H1 (cell line): ENCODE data around the gene AMN. TPM values are rescaled to one million over a fixed set of nuclear protein-coding genes. Genes with fewer than 3 reads are reported as not detected.

ENCODE experiments used
- CTCF ChIA-PET: fragments of 300-600 bp; sonication (Branson Sonifier 250); formaldehyde crosslinking; loops from one replicate; lab custom pipeline; 2021; ENCODE audit not compliant: partially characterized antibody; lab: Charles Lee
- POLR2A ChIA-PET: fragments of 300-600 bp; sonication (Branson Sonifier 250); formaldehyde crosslinking; loops from one replicate; lab custom pipeline; 2021; ENCODE audit warnings: inconsistent platforms; ENCODE audit not compliant: partially characterized antibody; lab: Charles Lee
- DNase-seq, 2 experiments: peaks; one replicate each; pipeline versions ENCODE4 v3.0.0 to v3.0.0-alpha.2; 2010 to 2022; ENCODE audit warnings: low spot score in 2 of 2, low read depth in 1 of 2, mixed read lengths in 1 of 2
- FAIRE-seq: peaks from 2 replicates; lab custom pipeline; 2011; peaks lifted over from hg19 to GRCh38; lab: Jason Lieb, UNC
- H2AFZ ChIP-seq: 2 replicates; pipeline ENCODE4 v1.8.1; 2012; ENCODE audit warnings: low read length, inconsistent platforms
- H2AK5ac ChIP-seq: 2 replicates; pipeline ENCODE4 v1.6.1; 2013; ENCODE audit warnings: low read depth, low read length
- H2BK120ac ChIP-seq: replicated peaks from 2 replicates; pipeline ENCODE3; 2013; ENCODE audit warnings: low read depth, low read length, inconsistent platforms
- H2BK12ac ChIP-seq: 2 replicates; pipeline ENCODE4 v1.6.1; 2013; ENCODE audit warnings: low read depth, low read length
- H2BK15ac ChIP-seq: 2 replicates; pipeline ENCODE4 v1.6.1; 2013; ENCODE audit warnings: low read length
- H2BK20ac ChIP-seq: 2 replicates; pipeline ENCODE4 v1.6.1; 2013; ENCODE audit warnings: low read length
- H2BK5ac ChIP-seq: 2 replicates; pipeline ENCODE4 v1.6.1; 2013; ENCODE audit warnings: low read depth, low read length
- H3K14ac ChIP-seq: 2 replicates; pipeline ENCODE4 v1.6.1; 2013; ENCODE audit warnings: inconsistent platforms; ENCODE audit not compliant: insufficient read length
- H3K18ac ChIP-seq: 2 replicates; pipeline ENCODE4 v1.6.1; 2013; ENCODE audit warnings: low read length; ENCODE audit errors: extremely low read depth
- H3K23ac ChIP-seq: 2 replicates; pipeline ENCODE4 v1.6.1; 2013; ENCODE audit warnings: inconsistent platforms; ENCODE audit not compliant: insufficient read length
- H3K23me2 ChIP-seq: 2 replicates; pipeline ENCODE4 v1.6.1; 2013; ENCODE audit warnings: low read depth, low read length
- H3K27ac ChIP-seq: 2 replicates; pipeline ENCODE4 v1.6.1; 2011; ENCODE audit warnings: low read depth, low read length, inconsistent platforms
- H3K27me3 ChIP-seq, 4 experiments: replicated peaks in 1 of 4; 1 replicate in 1 of 4; 2 replicates in 3 of 4; pipeline versions ENCODE4 v1.6.1 to v1.8.1; 2011 to 2013; ENCODE audit warnings: low read length in 3 of 4, mild to moderate bottlenecking in 3 of 4, inconsistent platforms in 2 of 4, mixed read lengths in 2 of 4, moderate library complexity in 1 of 4; ENCODE audit not compliant: control insufficient read depth in 3 of 4, insufficient read depth in 3 of 4; ENCODE audit errors: extremely low read depth in 1 of 4
- H3K36me3 ChIP-seq, 4 experiments: 2 replicates each; pipeline versions ENCODE4 v1.6.1 to v1.8.1; 2011 to 2013; ENCODE audit warnings: mild to moderate bottlenecking in 4 of 4, low read length in 3 of 4, moderate library complexity in 2 of 4, control low read depth in 1 of 4, inconsistent platforms in 1 of 4; ENCODE audit not compliant: insufficient read depth in 4 of 4, control insufficient read depth in 2 of 4
- H3K4ac ChIP-seq: replicated peaks from 2 replicates; pipeline ENCODE3; 2013; ENCODE audit warnings: low read length, low read depth, mixed read lengths, inconsistent platforms; ENCODE audit not compliant: insufficient read length
- H3K4me1 ChIP-seq, 4 experiments: replicated peaks in 1 of 4; 1 replicate in 1 of 4; 2 replicates in 3 of 4; pipeline versions ENCODE4 v1.6.1 to v1.8.1; 2011 to 2013; ENCODE audit warnings: low read length in 3 of 4, inconsistent platforms in 2 of 4, mixed read lengths in 1 of 4; ENCODE audit not compliant: insufficient read depth in 4 of 4, control insufficient read depth in 3 of 4
- H3K4me2 ChIP-seq, 2 experiments: 2 replicates each; pipeline versions ENCODE4 v1.6.1 to v1.8.1; 2011 to 2013; ENCODE audit warnings: low read depth in 2 of 2, low read length in 2 of 2, control low read depth in 1 of 2, inconsistent platforms in 1 of 2, mild to moderate bottlenecking in 1 of 2; ENCODE audit not compliant: insufficient read depth in 1 of 2
- H3K4me3 ChIP-seq, 4 experiments: fragments of 200-600, 300-600 bp in 1 of 4; sonication (generic), shearing (Covaris generic), sonication (Bioruptor Twin) in 1 of 4; 2 replicates each; pipeline versions ENCODE4 v1.5.1 to v1.8.1; 2011 to 2016; ENCODE audit warnings: low read length in 4 of 4, low read depth in 3 of 4, control low read depth in 2 of 4, inconsistent platforms in 2 of 4, mild to moderate bottlenecking in 2 of 4, mixed read lengths in 1 of 4, moderate library complexity in 1 of 4; ENCODE audit not compliant: insufficient read depth in 2 of 4; ENCODE audit errors: extremely low read depth in 1 of 4
- H3K56ac ChIP-seq: replicated peaks from 2 replicates; pipeline ENCODE3; 2013; ENCODE audit warnings: low read depth, mild to moderate bottlenecking, mixed read lengths, low read length, inconsistent platforms; ENCODE audit not compliant: insufficient read length
- H3K79me1 ChIP-seq: 2 replicates; pipeline ENCODE4 v1.6.1; 2013; ENCODE audit warnings: low read depth, low read length, control low read depth
- H3K79me2 ChIP-seq, 2 experiments: 2 replicates each; pipeline versions ENCODE4 v1.6.1 to v1.8.1; 2012 to 2013; ENCODE audit warnings: low read length in 2 of 2, mild to moderate bottlenecking in 2 of 2, inconsistent platforms in 1 of 2; ENCODE audit not compliant: insufficient read depth in 2 of 2, control insufficient read depth in 1 of 2
- H3K9ac ChIP-seq, 4 experiments: replicated peaks in 1 of 4; 1 replicate in 1 of 4; 2 replicates in 3 of 4; pipeline versions ENCODE4 v1.6.1 to v1.8.1; 2011 to 2013; ENCODE audit warnings: low read depth in 3 of 4, low read length in 3 of 4, control low read depth in 2 of 4, mild to moderate bottlenecking in 2 of 4, moderate library complexity in 2 of 4, inconsistent platforms in 1 of 4; ENCODE audit errors: extremely low read depth in 1 of 4
- H3K9me3 ChIP-seq, 2 experiments: 2 replicates each; pipeline versions ENCODE4 v1.6.1 to v1.8.1; 2012 to 2013; ENCODE audit warnings: mild to moderate bottlenecking in 2 of 2, moderate library complexity in 2 of 2, control low read depth in 1 of 2, inconsistent platforms in 1 of 2, low read depth in 1 of 2, low read length in 1 of 2, mixed read lengths in 1 of 2; ENCODE audit not compliant: insufficient read depth in 2 of 2
- H4K20me1 ChIP-seq, 2 experiments: replicated peaks in 1 of 2; 2 replicates each; pipeline versions ENCODE3 to v1.8.1; 2011 to 2013; ENCODE audit warnings: inconsistent platforms in 2 of 2, low read length in 2 of 2, mild to moderate bottlenecking in 1 of 2; ENCODE audit not compliant: insufficient read depth in 2 of 2, control insufficient read depth in 1 of 2
- H4K5ac ChIP-seq: 2 replicates; pipeline ENCODE4 v1.6.1; 2013; ENCODE audit warnings: low read length, low read depth, mixed read lengths, inconsistent platforms; ENCODE audit not compliant: insufficient read length
- H4K8ac ChIP-seq: 2 replicates; pipeline ENCODE4 v1.8.0; 2013; ENCODE audit warnings: mild to moderate bottlenecking, moderate library complexity, low read length, inconsistent platforms; ENCODE audit not compliant: insufficient read depth; ENCODE audit errors: extremely low read depth
- H4K91ac ChIP-seq: replicated peaks from 2 replicates; pipeline ENCODE3; 2013; ENCODE audit warnings: low read length, mixed read lengths, inconsistent platforms; ENCODE audit not compliant: insufficient read length
- BACH1 ChIP-seq: IDR thresholded peaks from 2 replicates; pipeline ENCODE4 v1.6.1; 2012; ENCODE audit warnings: low read length, improper control_type of control experiment
- EP300 ChIP-seq, 2 experiments: IDR thresholded peaks; 1 replicate in 1 of 2; 2 replicates in 1 of 2; pipeline ENCODE4 v1.6.1; 2011 to 2012; ENCODE audit warnings: low read depth in 2 of 2, low read length in 2 of 2, mild to moderate bottlenecking in 2 of 2, borderline replicate concordance in 1 of 2, inconsistent platforms in 1 of 2, moderate library complexity in 1 of 2
- KDM4A ChIP-seq: IDR thresholded peaks from one replicate; pipeline ENCODE4 v1.7.1; 2012; ENCODE audit warnings: low read depth, mild to moderate bottlenecking, moderate library complexity, low read length, inconsistent platforms; ENCODE audit not compliant: severe bottlenecking
- MAX ChIP-seq: IDR thresholded peaks from 2 replicates; pipeline ENCODE4 v1.6.1; 2012; ENCODE audit warnings: inconsistent platforms
- POU5F1 ChIP-seq: IDR thresholded peaks from 2 replicates; pipeline ENCODE4 v1.6.1; 2011; ENCODE audit warnings: low read depth, mild to moderate bottlenecking, low read length, moderate library complexity
- RBBP5 ChIP-seq: IDR thresholded peaks from 2 replicates; pipeline ENCODE4 v1.7.1; 2012; ENCODE audit warnings: low read depth, mild to moderate bottlenecking, inconsistent platforms, low read length, moderate library complexity, borderline replicate concordance
- RNF2 ChIP-seq: fragments of 200-900, 300-1000 bp; sonication (generic); IDR thresholded peaks from 2 replicates; pipeline ENCODE4 v1.7.1; 2016; ENCODE audit warnings: borderline replicate concordance, low read depth, mild to moderate bottlenecking, antibody characterized with exemption, low read length; ENCODE audit not compliant: poor library complexity, severe bottlenecking; ENCODE audit errors: missing control alignments
- WGBS, 2 experiments: shearing (Covaris generic) in 1 of 2; methylation state at CpG; one replicate each; pipeline versions ENCODE4 v1.1.6 to v1.1.7; 2013 to 2015; ENCODE audit warnings: low lambda C conversion rate in 2 of 2, mixed read lengths in 2 of 2, inconsistent platforms in 1 of 2, low coverage in 1 of 2, missing lambda C conversion rate in 1 of 2; ENCODE audit not compliant: insufficient replicate concordance in 2 of 2, insufficient coverage in 1 of 2, insufficient read length in 1 of 2; ENCODE audit errors: extremely low coverage in 1 of 2, missing lambda C conversion rate in 1 of 2; 5-methylcytosine and 5-hydroxymethylcytosine counted together
- polyA plus RNA-seq, 7 experiments: library from polyadenylated mRNA; depleted of rRNA in 3 of 7; stranded (reverse) in 5 of 7; unstranded in 2 of 7; fragments of >200 nt in 5 of 7; fragments of 200-250 nt in 2 of 7; gene quantifications; 1 replicate in 5 of 7; 2 replicates in 1 of 7; 4 replicates in 1 of 7; pipeline versions ENCODE4 v1.2.1 to v1.2.3, GENCODE V29; 2011 to 2013; ENCODE audit warnings: missing spikeins in 2 of 7, mixed read lengths in 2 of 7
- total RNA-seq: library from RNA; stranded (reverse); fragmentation: NEBNext Ultra II Directional; extraction: Animal tissue kit (Norgen Biotek cat#: 25700); gene quantifications from 2 replicates; pipeline ENCODE4 v1.2.1, GENCODE V29; 2021
- TF ChIP-seq, protein P1 (sequence below): IDR thresholded peaks from 2 replicates; pipeline ENCODE4 v1.6.1; 2012; ENCODE audit warnings: inconsistent platforms

Gene AMN
- total and polyA plus RNA-seq, 2 of the 8 experiments (the other 6 are each of a cell fraction or from before 2014, with no cell fraction given) = 0.77 to 1.5 TPM

- DNase-seq (peak in 1 of 2 experiments; percentile 93), FAIRE-seq (no peak)
- no peak overlapping the region for H2BK120ac ChIP-seq
- peak overlapping the region in 1 of 4 experiments; percentile 34; a peak in 1 of 7 replicates for H3K9ac ChIP-seq
- H3K23ac ChIP-seq = no peak overlapping the region
- H2AK5ac ChIP-seq = no peak overlapping the region
- peaks cover 0 to 12% of the 10 kb centered on the region in 2 experiments for H4K20me1 ChIP-seq
- H4K91ac ChIP-seq = no peak overlapping the region
- POLR2A ChIA-PET = interaction anchor here (0.7 to 1.1 kb wide), 2 partner anchors 13 to 276 kb away, joined by 3 to 4 read pairs; no protein-coding TSS in a partner anchor
- no peak overlapping the region for H3K4ac ChIP-seq
- H2BK5ac ChIP-seq = peak overlapping the region; percentile 56; the same call in 1 of the 2 replicates
- H3K27me3 ChIP-seq = peaks cover 34 to 80% (median 68%) of the 10 kb centered on the region in 4 experiments
- H4K8ac ChIP-seq = peak overlapping the region; percentile 76
- peak overlapping the region; percentile 98; the same call in 1 of the 2 replicates for H2BK12ac ChIP-seq
- H3K23me2 ChIP-seq = peaks cover 21% of the 10 kb centered on the region; the same call in 1 of the 2 replicates
- no peak overlapping the region for H3K56ac ChIP-seq
- no peak overlapping the region for H2BK20ac ChIP-seq
- H3K4me1 ChIP-seq = peaks cover 5 to 35% (median 23%) of the 10 kb centered on the region in 4 experiments
- H3K4me2 ChIP-seq = peak overlapping the region; percentile 88 to 98
- H3K27ac ChIP-seq = no peak overlapping the region
- CTCF ChIA-PET = interaction anchor here (1.5 to 1.6 kb wide), 2 partner anchors 9 to 111 kb away, joined by 3 read pairs; no protein-coding TSS in a partner anchor
- peak overlapping the region; percentile 90; the same call in 1 of the 2 replicates for H2BK15ac ChIP-seq
- WGBS, 2 experiments = 3% methylated on average over 46 of the region's 94 CpGs; no CpG with 5 or more reads in 1 of the 2 experiments
- no peak overlapping the region; the same call in 1 of the 2 replicates for H2AFZ ChIP-seq
- H3K79me2 ChIP-seq = no peaks in the 10 kb centered on the region
- H4K5ac ChIP-seq = no peak overlapping the region
- peak overlapping the region; percentile 87 for H3K18ac ChIP-seq
- no peak overlapping the region for H3K14ac ChIP-seq
- peaks cover 0 to 9% (median 4%) of the 10 kb centered on the region in 4 experiments; a peak in 4 of 8 replicates for H3K36me3 ChIP-seq
- no peaks in the 10 kb centered on the region for H3K9me3 ChIP-seq
- H3K4me3 ChIP-seq = peak overlapping the region; percentile 72 to 92 (median 78)
- H3K79me1 ChIP-seq = no peaks in the 10 kb centered on the region
- no peak for TF ChIP-seq EP300 (IDR thresholded peaks at IDR 0.05; ENCODE audit: borderline replicate concordance in 1 of 2, low read depth in 2 of 2, low read length in 2 of 2)
- peak; percentile 86 for TF ChIP-seq KDM4A
- TF ChIP-seq MAX = peak; percentile 91
- TF ChIP-seq RBBP5 = no peak
- TF ChIP-seq BACH1 = peak; percentile 43; the same call in 1 of the 2 replicates
- no peak for TF ChIP-seq POU5F1
- TF ChIP-seq, protein P1, sequence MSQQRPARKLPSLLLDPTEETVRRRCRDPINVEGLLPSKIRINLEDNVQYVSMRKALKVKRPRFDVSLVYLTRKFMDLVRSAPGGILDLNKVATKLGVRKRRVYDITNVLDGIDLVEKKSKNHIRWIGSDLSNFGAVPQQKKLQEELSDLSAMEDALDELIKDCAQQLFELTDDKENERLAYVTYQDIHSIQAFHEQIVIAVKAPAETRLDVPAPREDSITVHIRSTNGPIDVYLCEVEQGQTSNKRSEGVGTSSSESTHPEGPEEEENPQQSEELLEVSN = peak; percentile 79
- TF ChIP-seq RNF2 = peak; percentile 22
Observed at GRCh38 chr14:102928412-102929240, 6.2 kb downstream of the AMN start.
